Mucosa of descending colon (tissue), 3 donors: ENCODE measurements around the gene HDGF. TPM values are rescaled to one million over a fixed set of nuclear protein-coding genes. Genes with fewer than 3 reads are reported as not detected.

Experiments
- ATAC-seq: fragments of 200-7000 bp; cut with Tn5 transposase; one replicate; pipeline ENCODE4 v1.9.1; 2020; ENCODE audit warnings: mild to moderate bottlenecking, moderate library complexity
- DNase-seq, 3 donors: peaks; one replicate each; pipeline ENCODE4 v3.0.0-alpha.2; 2020
- H3K36me3 ChIP-seq: fragments of 200-600 bp; one replicate; pipeline ENCODE4 v1.8.0; 2021; ENCODE audit warnings: low read depth, mild to moderate bottlenecking
- H3K4me1 ChIP-seq: fragments of 200-600 bp; one replicate; pipeline ENCODE4 v1.8.0; 2021; ENCODE audit warnings: low read depth, mild to moderate bottlenecking
- H3K4me3 ChIP-seq: fragments of 200-600 bp; one replicate; pipeline ENCODE4 v1.8.0; 2021; ENCODE audit warnings: mild to moderate bottlenecking
- H3K9me3 ChIP-seq: fragments of 200-600 bp; one replicate; pipeline ENCODE4 v1.8.0; 2021; ENCODE audit warnings: mild to moderate bottlenecking
- CTCF ChIP-seq: fragments of 200-600 bp; IDR thresholded peaks from one replicate; pipeline ENCODE4 v1.8.0; 2022; ENCODE audit warnings: antibody characterized with exemption, mild to moderate bottlenecking
- intact Hi-C, 2 donors: fragments of 100-400 bp; cut with DNase I in 1 of 2; cut with micrococcal nuclease in 1 of 2; formaldehyde crosslinking; loops; one replicate each; pipeline versions ENCODE4 v1.11.0 to v1.11.1; 2022; cut with DNase I, micrococcal nuclease
- total RNA-seq, 3 donors: library from RNA; stranded (reverse); fragmentation: NEBNext Ultra II Directional in 2 of 3; extraction: Animal tissue kit (Norgen Biotek cat#: 25700) in 2 of 3; gene quantifications; one replicate each; pipeline versions ENCODE4 v1.2.1 to v1.2.4, GENCODE V29; 2021 to 2023
- donor health status: DM: no; HTN: no; CAD: no; lungs with moderate emphysema.
- donor health status: DM: no; HTN: no; CAD: no.
- donor health status: DM: no; HTN: yes; CAD: no.

The HDGF gene
- total RNA-seq, 3 donors from 2014 or later, result 196 to 264 (median 221) TPM

- DNase-seq (no peak), ATAC-seq (no peak)
- Histone ChIP-seq H3K4me1 (peaks cover 24% of the 10 kb centered on the region), H3K4me3 (no peak overlapping the region), H3K9me3 (no peaks in the 10 kb centered on the region), H3K36me3 (no peaks in the 10 kb centered on the region)
- TF ChIP-seq CTCF, result no peak
- intact Hi-C loops, result no loop called here
Measured at GRCh38 chr1:156703741-156704140, 47.7 kb downstream of the HDGF start.

GRCh38 chr1:156703336-156703735 is 48.1 kb downstream of the HDGF start:
- intact Hi-C loops, result no loop called here
- TF ChIP-seq CTCF, result no peak
- ATAC-seq, result no peak
- Histone ChIP-seq H3K9me3 (no peaks in the 10 kb centered on the region), H3K4me3 (no peak overlapping the region), H3K36me3 (no peaks in the 10 kb centered on the region), H3K4me1 (peaks cover 24% of the 10 kb centered on the region)
- DNase-seq, result no peak

DNA sequence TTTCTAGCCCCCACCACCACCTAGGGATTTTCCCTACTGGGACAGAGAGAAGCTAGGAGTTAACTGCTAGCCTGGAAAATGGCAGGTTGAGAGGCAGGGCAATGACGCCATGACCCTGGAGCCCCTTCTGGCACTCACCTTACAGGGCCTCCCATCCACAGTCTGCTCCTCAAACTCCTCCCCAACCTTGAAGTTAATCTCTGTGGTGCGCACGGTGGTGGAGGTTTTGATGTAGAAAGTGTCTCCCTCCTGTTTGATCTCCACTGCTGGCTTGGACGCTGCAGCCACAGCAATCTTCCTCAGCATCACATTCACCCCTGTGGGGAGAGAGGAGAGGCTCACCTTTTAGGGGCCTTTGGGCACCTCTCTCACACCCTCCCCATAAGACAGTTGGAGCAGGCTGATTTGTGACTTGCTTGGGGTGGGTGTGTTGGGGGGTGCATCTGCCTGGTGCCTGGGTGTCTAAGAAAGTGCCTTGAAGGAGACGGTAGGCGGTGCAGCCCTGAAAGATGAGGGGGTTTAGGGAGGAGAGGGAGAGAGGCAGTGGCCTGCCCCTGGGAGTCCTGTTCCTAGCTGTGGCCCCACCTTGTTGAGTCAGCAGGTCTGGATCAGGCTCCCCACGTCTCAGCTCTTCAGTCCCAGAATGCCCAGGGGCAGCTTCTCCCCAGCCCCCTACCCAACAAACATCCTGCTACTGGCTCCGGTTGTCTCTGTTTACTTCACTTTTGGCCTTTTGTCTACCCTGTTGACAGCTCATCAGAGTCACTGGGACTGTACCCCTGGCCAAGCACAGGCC is 50.5 kb downstream of the HDGF start:
- intact Hi-C loops, result no loop called here
- no peaks in the 10 kb centered on the region for H3K36me3 ChIP-seq
- no peak overlapping the region for H3K4me3 ChIP-seq
- no peaks in the 10 kb centered on the region for H3K9me3 ChIP-seq
- DNase-seq (no peak), ATAC-seq (no peak)
- H3K4me1 ChIP-seq, result peaks cover 15% of the 10 kb centered on the region
- TF ChIP-seq CTCF, result no peak

DNA sequence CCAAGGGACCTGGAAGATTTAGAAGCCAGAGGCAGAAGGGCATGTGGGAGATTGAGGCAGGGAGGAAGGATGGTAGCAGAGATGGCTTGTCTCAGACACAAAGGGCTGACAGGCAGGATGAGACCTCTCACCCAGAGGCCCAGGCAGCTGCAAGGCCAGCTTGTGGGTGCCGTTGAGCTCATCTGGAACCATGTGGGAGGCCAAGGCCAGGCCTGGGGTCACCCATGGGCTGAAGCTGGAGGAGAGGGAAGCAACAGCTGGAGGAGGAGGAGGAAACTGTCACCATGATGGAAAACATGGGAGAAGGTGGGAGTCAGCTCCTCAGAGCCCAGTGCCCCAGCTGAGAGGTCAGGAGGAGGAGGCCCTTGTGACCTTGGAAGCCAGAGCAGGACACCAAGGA is 52.5 kb downstream of the HDGF start:
- DNase-seq, result no peak
- H3K36me3 ChIP-seq, result no peaks in the 10 kb centered on the region
- intact Hi-C loops, result no loop called here
- no peak for TF ChIP-seq CTCF
- H3K4me3 ChIP-seq, result no peak overlapping the region
- no peaks in the 10 kb centered on the region for H3K9me3 ChIP-seq
- no peak for ATAC-seq
- H3K4me1 ChIP-seq, result no peaks in the 10 kb centered on the region

- intact Hi-C loops, result no loop called here
- H3K36me3 ChIP-seq, result no peaks in the 10 kb centered on the region
- H3K4me3 ChIP-seq, result no peak overlapping the region
- no peak for DNase-seq
- no peak for TF ChIP-seq CTCF
- no peak for ATAC-seq
- no peaks in the 10 kb centered on the region for H3K9me3 ChIP-seq
- H3K4me1 ChIP-seq, result peaks cover 9% of the 10 kb centered on the region
Measured at GRCh38 chr1:156697481-156697880, 54.0 kb downstream of the HDGF start.
